Measurements from ENCODE around the gene FKBP1A.

Gene FKBP1A

GRCh38 chr20:1377341-1377871, 15.4 kb downstream of the FKBP1A start:
- Histone ChIP-seq H3K4me1 (ENCODE audit: control insufficient read depth, insufficient read depth, low read length, poor library complexity, severe bottlenecking) (peaks cover 10% of the 10 kb centered on the region), H3K27me3 (replicated peaks; ENCODE audit: control insufficient read depth, insufficient read depth, low read length, poor library complexity, severe bottlenecking) (no peaks in the 10 kb centered on the region), H3K27ac (ENCODE audit: insufficient read depth, low read length, poor library complexity, severe bottlenecking) (no peak overlapping the region), H3K4me3 (ENCODE audit: insufficient read depth, low read depth, low read length, poor library complexity, severe bottlenecking) (no peak overlapping the region), H3K9me3 (ENCODE audit: control insufficient read depth, low read length) (no peaks in the 10 kb centered on the region), H3K36me3 (ENCODE audit: control insufficient read depth, insufficient read depth, low read length) (peaks cover 23% of the 10 kb centered on the region)
- no peak for DNase-seq

- no peaks in the 10 kb centered on the region for H3K27me3 ChIP-seq (replicated peaks; ENCODE audit: control insufficient read depth, insufficient read depth, low read length, poor library complexity, severe bottlenecking)
- H3K4me1 ChIP-seq (ENCODE audit: control insufficient read depth, insufficient read depth, low read length, poor library complexity, severe bottlenecking) = peaks cover 10% of the 10 kb centered on the region
- H3K9me3 ChIP-seq (ENCODE audit: control insufficient read depth, low read length) = no peaks in the 10 kb centered on the region
- H3K36me3 ChIP-seq (ENCODE audit: control insufficient read depth, insufficient read depth, low read length) = peaks cover 19% of the 10 kb centered on the region
- H3K27ac ChIP-seq (ENCODE audit: insufficient read depth, low read length, poor library complexity, severe bottlenecking) = no peak overlapping the region
- DNase-seq = no peak
- H3K4me3 ChIP-seq (ENCODE audit: insufficient read depth, low read depth, low read length, poor library complexity, severe bottlenecking) = no peak overlapping the region
Measured at GRCh38 chr20:1376408-1377270, 16.2 kb downstream of the FKBP1A start.

- DNase-seq = no peak
- Histone ChIP-seq H3K4me3 (ENCODE audit: insufficient read depth, low read depth, low read length, poor library complexity, severe bottlenecking) (no peak overlapping the region), H3K36me3 (ENCODE audit: control insufficient read depth, insufficient read depth, low read length) (peaks cover 25% of the 10 kb centered on the region), H3K27ac (ENCODE audit: insufficient read depth, low read length, poor library complexity, severe bottlenecking) (no peak overlapping the region), H3K9me3 (ENCODE audit: control insufficient read depth, low read length) (no peaks in the 10 kb centered on the region), H3K4me1 (ENCODE audit: control insufficient read depth, insufficient read depth, low read length, poor library complexity, severe bottlenecking) (peaks cover 10% of the 10 kb centered on the region), H3K27me3 (replicated peaks; ENCODE audit: control insufficient read depth, insufficient read depth, low read length, poor library complexity, severe bottlenecking) (no peaks in the 10 kb centered on the region)
Measured at GRCh38 chr20:1376007-1376406, 16.8 kb downstream of the FKBP1A start.

- H3K4me1 ChIP-seq (ENCODE audit: control insufficient read depth, insufficient read depth, low read length, poor library complexity, severe bottlenecking) = peaks cover 10% of the 10 kb centered on the region
- H3K9me3 ChIP-seq (ENCODE audit: control insufficient read depth, low read length) = no peaks in the 10 kb centered on the region
- no peak overlapping the region for H3K27ac ChIP-seq (ENCODE audit: insufficient read depth, low read length, poor library complexity, severe bottlenecking)
- no peak overlapping the region for H3K4me3 ChIP-seq (ENCODE audit: insufficient read depth, low read depth, low read length, poor library complexity, severe bottlenecking)
- no peak for DNase-seq
- peaks cover 30% of the 10 kb centered on the region for H3K36me3 ChIP-seq (ENCODE audit: control insufficient read depth, insufficient read depth, low read length)
- H3K27me3 ChIP-seq (replicated peaks; ENCODE audit: control insufficient read depth, insufficient read depth, low read length, poor library complexity, severe bottlenecking) = no peaks in the 10 kb centered on the region
Measured at GRCh38 chr20:1375515-1375914, 17.3 kb downstream of the FKBP1A start.

- Histone ChIP-seq H3K27ac (ENCODE audit: insufficient read depth, low read length, poor library complexity, severe bottlenecking) (no peak overlapping the region), H3K36me3 (ENCODE audit: control insufficient read depth, insufficient read depth, low read length) (peaks cover 35% of the 10 kb centered on the region), H3K4me3 (ENCODE audit: insufficient read depth, low read depth, low read length, poor library complexity, severe bottlenecking) (no peak overlapping the region), H3K9me3 (ENCODE audit: control insufficient read depth, low read length) (no peaks in the 10 kb centered on the region), H3K27me3 (replicated peaks; ENCODE audit: control insufficient read depth, insufficient read depth, low read length, poor library complexity, severe bottlenecking) (no peaks in the 10 kb centered on the region), H3K4me1 (ENCODE audit: control insufficient read depth, insufficient read depth, low read length, poor library complexity, severe bottlenecking) (peaks cover 2% of the 10 kb centered on the region)
- DNase-seq = no peak
Measured at GRCh38 chr20:1374246-1374645, 18.6 kb downstream of the FKBP1A start.

GRCh38 chr20:1373614-1374013, 19.2 kb downstream of the FKBP1A start:
- peaks cover 35% of the 10 kb centered on the region for H3K36me3 ChIP-seq (ENCODE audit: control insufficient read depth, insufficient read depth, low read length)
- H3K27ac ChIP-seq (ENCODE audit: insufficient read depth, low read length, poor library complexity, severe bottlenecking) = no peak overlapping the region
- no peaks in the 10 kb centered on the region for H3K27me3 ChIP-seq (replicated peaks; ENCODE audit: control insufficient read depth, insufficient read depth, low read length, poor library complexity, severe bottlenecking)
- DNase-seq = no peak
- peaks cover 2% of the 10 kb centered on the region for H3K4me1 ChIP-seq (ENCODE audit: control insufficient read depth, insufficient read depth, low read length, poor library complexity, severe bottlenecking)
- H3K9me3 ChIP-seq (ENCODE audit: control insufficient read depth, low read length) = no peaks in the 10 kb centered on the region
- H3K4me3 ChIP-seq (ENCODE audit: insufficient read depth, low read depth, low read length, poor library complexity, severe bottlenecking) = no peak overlapping the region

- H3K4me3 ChIP-seq (ENCODE audit: insufficient read depth, low read depth, low read length, poor library complexity, severe bottlenecking) = no peak overlapping the region
- no peaks in the 10 kb centered on the region for H3K4me1 ChIP-seq (ENCODE audit: control insufficient read depth, insufficient read depth, low read length, poor library complexity, severe bottlenecking)
- H3K27me3 ChIP-seq (replicated peaks; ENCODE audit: control insufficient read depth, insufficient read depth, low read length, poor library complexity, severe bottlenecking) = no peaks in the 10 kb centered on the region
- no peak for DNase-seq
- H3K9me3 ChIP-seq (ENCODE audit: control insufficient read depth, low read length) = no peaks in the 10 kb centered on the region
- no peak overlapping the region for H3K27ac ChIP-seq (ENCODE audit: insufficient read depth, low read length, poor library complexity, severe bottlenecking)
- H3K36me3 ChIP-seq (ENCODE audit: control insufficient read depth, insufficient read depth, low read length) = peaks cover 38% of the 10 kb centered on the region
Measured at GRCh38 chr20:1373036-1373435, 19.8 kb downstream of the FKBP1A start.

- H3K4me3 ChIP-seq (ENCODE audit: insufficient read depth, low read depth, low read length, poor library complexity, severe bottlenecking) = no peak overlapping the region
- H3K27ac ChIP-seq (ENCODE audit: insufficient read depth, low read length, poor library complexity, severe bottlenecking) = no peak overlapping the region
- H3K4me1 ChIP-seq (ENCODE audit: control insufficient read depth, insufficient read depth, low read length, poor library complexity, severe bottlenecking) = no peaks in the 10 kb centered on the region
- H3K27me3 ChIP-seq (replicated peaks; ENCODE audit: control insufficient read depth, insufficient read depth, low read length, poor library complexity, severe bottlenecking) = no peaks in the 10 kb centered on the region
- DNase-seq = no peak
- no peaks in the 10 kb centered on the region for H3K9me3 ChIP-seq (ENCODE audit: control insufficient read depth, low read length)
- H3K36me3 ChIP-seq (ENCODE audit: control insufficient read depth, insufficient read depth, low read length) = peaks cover 45% of the 10 kb centered on the region
Measured at GRCh38 chr20:1371830-1372539, 20.9 kb downstream of the FKBP1A start.

GRCh38 chr20:1371202-1371782, 21.6 kb downstream of the FKBP1A start:
- no peak for DNase-seq
- Histone ChIP-seq H3K27me3 (replicated peaks; ENCODE audit: control insufficient read depth, insufficient read depth, low read length, poor library complexity, severe bottlenecking) (no peaks in the 10 kb centered on the region), H3K9me3 (ENCODE audit: control insufficient read depth, low read length) (no peaks in the 10 kb centered on the region), H3K4me3 (ENCODE audit: insufficient read depth, low read depth, low read length, poor library complexity, severe bottlenecking) (no peak overlapping the region), H3K36me3 (ENCODE audit: control insufficient read depth, insufficient read depth, low read length) (peaks cover 45% of the 10 kb centered on the region), H3K4me1 (ENCODE audit: control insufficient read depth, insufficient read depth, low read length, poor library complexity, severe bottlenecking) (no peaks in the 10 kb centered on the region), H3K27ac (ENCODE audit: insufficient read depth, low read length, poor library complexity, severe bottlenecking) (no peak overlapping the region)
